HepG2 (cell line): Measurements from ENCODE around the gene CCDC142. TPM values are rescaled to one million over a fixed set of nuclear protein-coding genes. Genes with fewer than 3 reads are reported as not detected.
A peak's percentile ranks its signal among the peaks of the same experiment; 100 is the strongest.

Source experiments
- ADNP ChIP-seq: sonication (generic); formaldehyde crosslinking; IDR thresholded peaks from 2 replicates; pipeline ENCODE4 v1.4.0; 2020; ENCODE audit warnings: missing genetic modification reagents
- CHD2 ChIP-seq: IDR thresholded peaks from 2 replicates; pipeline ENCODE4 v1.6.1; 2011; ENCODE audit warnings: low read depth, low read length, improper control_type of control experiment
- CREB1 ChIP-seq, 2 experiments: fragments of 450-650 bp in 1 of 2; IDR thresholded peaks; 2 replicates each; pipeline ENCODE4 v1.6.1; 2016 to 2017; ENCODE audit warnings: control low read depth in 1 of 2, mild to moderate bottlenecking in 1 of 2, missing compliant biosample characterization in 1 of 2, missing genetic modification characterization in 1 of 2
- CSRNP1 ChIP-seq: sonication (generic); formaldehyde crosslinking; IDR thresholded peaks from 2 replicates; pipeline ENCODE4 v1.8.1; 2023; ENCODE audit warnings: mild to moderate bottlenecking, missing genetic modification reagents
- E2F1 ChIP-seq: sonication (generic); formaldehyde crosslinking; IDR thresholded peaks from 2 replicates; pipeline ENCODE4 v1.5.0; 2020; ENCODE audit warnings: missing genetic modification reagents
- HNRNPLL ChIP-seq: fragments of 200-400 bp; formaldehyde crosslinking; IDR thresholded peaks from 2 replicates; pipeline ENCODE4 v1.6.1; 2017; ENCODE audit warnings: mild to moderate bottlenecking, low read depth, low read length; ENCODE audit not compliant: poor library complexity, severe bottlenecking
- IKZF4 ChIP-seq: sonication (generic); formaldehyde crosslinking; IDR thresholded peaks from 2 replicates; pipeline ENCODE4 v1.5.1; 2020; ENCODE audit warnings: borderline replicate concordance, mild to moderate bottlenecking, low read depth, missing genetic modification reagents; ENCODE audit errors: not compliant biosample characterization
- MBD4 ChIP-seq: IDR thresholded peaks from 2 replicates; pipeline ENCODE4 v1.6.1; 2012; ENCODE audit warnings: low read length, inconsistent platforms, borderline replicate concordance
- NFRKB ChIP-seq: fragments of 450-650 bp; IDR thresholded peaks from 2 replicates; pipeline ENCODE4 v1.6.1; 2017
- PLRG1 ChIP-seq: fragments of 450-650 bp; conservative IDR thresholded peaks from 2 replicates; pipeline ENCODE4 v1.6.1; 2016
- PRMT3 ChIP-seq: sonication (generic); formaldehyde crosslinking; IDR thresholded peaks from 2 replicates; pipeline ENCODE4 v1.8.1; 2022; ENCODE audit warnings: low read depth, mild to moderate bottlenecking, moderate library complexity, missing genetic modification reagents, borderline replicate concordance
- RFX1 ChIP-seq: fragments of 450-650 bp; IDR thresholded peaks from 2 replicates; pipeline ENCODE4 v1.6.1; 2017
- SRSF4 ChIP-seq: fragments of 200-400 bp; formaldehyde crosslinking; IDR thresholded peaks from one replicate; pipeline ENCODE4 v1.6.1; 2018; ENCODE audit warnings: mild to moderate bottlenecking, low read depth, low read length, moderate library complexity; ENCODE audit not compliant: poor library complexity, severe bottlenecking
- ZBTB39 ChIP-seq: sonication (generic); formaldehyde crosslinking; IDR thresholded peaks from 2 replicates; pipeline ENCODE4 v1.5.0; 2020; ENCODE audit warnings: missing genetic modification reagents
- ZFAT ChIP-seq: sonication (generic); formaldehyde crosslinking; conservative IDR thresholded peaks from 2 replicates; pipeline ENCODE4 v1.8.1; 2023; ENCODE audit warnings: missing genetic modification reagents, inconsistent platforms
- ZIK1 ChIP-seq: sonication (generic); formaldehyde crosslinking; IDR thresholded peaks from 2 replicates; pipeline ENCODE4 v1.5.0; 2020; ENCODE audit warnings: mild to moderate bottlenecking, low read depth, missing genetic modification reagents, borderline replicate concordance
- ZNF253 ChIP-seq: sonication (generic); formaldehyde crosslinking; IDR thresholded peaks from 2 replicates; pipeline ENCODE4 v1.8.0; 2022; ENCODE audit warnings: mild to moderate bottlenecking, missing genetic modification reagents, borderline replicate concordance
- ZNF333 ChIP-seq: sonication (generic); formaldehyde crosslinking; IDR thresholded peaks from 2 replicates; pipeline ENCODE4 v1.4.0; 2020; ENCODE audit warnings: mild to moderate bottlenecking, missing genetic modification reagents, borderline replicate concordance
- ZNF335 ChIP-seq: sonication (generic); formaldehyde crosslinking; IDR thresholded peaks from 2 replicates; pipeline ENCODE4 v1.4.0; 2020; ENCODE audit warnings: missing genetic modification reagents
- ZNF383 ChIP-seq: sonication (generic); formaldehyde crosslinking; IDR thresholded peaks from 2 replicates; pipeline ENCODE4 v1.4.0; 2020; ENCODE audit warnings: missing genetic modification reagents, mild to moderate bottlenecking, borderline replicate concordance
- ZNF446 ChIP-seq: sonication (generic); formaldehyde crosslinking; IDR thresholded peaks from 2 replicates; pipeline ENCODE4 v1.5.0; 2020; ENCODE audit warnings: mild to moderate bottlenecking, missing genetic modification reagents
- ZNF703 ChIP-seq: sonication (generic); formaldehyde crosslinking; IDR thresholded peaks from 2 replicates; pipeline ENCODE4 v1.5.1; 2020; ENCODE audit warnings: missing genetic modification reagents, mild to moderate bottlenecking, moderate library complexity, borderline replicate concordance
- ZNF792 ChIP-seq: IDR thresholded peaks from 2 replicates; pipeline ENCODE4 v1.6.1; 2016
- polyA plus RNA-seq, 8 experiments: library from polyadenylated mRNA; depleted of rRNA in 3 of 8; stranded (reverse) in 7 of 8; unstranded in 1 of 8; fragments of >200 nt; fragmentation: Illumina TruSeq in 4 of 8; extraction: Trizol in 4 of 8; gene quantifications; 2 replicates each; pipeline versions ENCODE4 v1.2.1 to v1.2.3, GENCODE V29; 2011 to 2016; ENCODE audit warnings: low read depth in 4 of 8, missing spikeins in 1 of 8, mixed read lengths in 1 of 8; ENCODE audit not compliant: insufficient read depth in 1 of 8
- total RNA-seq, 5 experiments: library from RNA; depleted of rRNA; stranded (reverse); fragments of >200 nt; fragmentation: Illumina TruSeq; extraction: Trizol; gene quantifications; 2 replicates each; pipeline ENCODE4 v1.2.3, GENCODE V29; 2016; ENCODE audit warnings: low read depth in 1 of 5
- TF ChIP-seq, protein P1 (sequence below): sonication (generic); formaldehyde crosslinking; IDR thresholded peaks from 2 replicates; pipeline ENCODE4 v1.8.0; 2022; ENCODE audit warnings: mild to moderate bottlenecking, missing genetic modification reagents

CCDC142 gene
- total and polyA plus RNA-seq, 2 of the 13 experiments (the other 11 are each of a cell fraction or from before 2014, with no cell fraction given) = 14.7 to 30.4 TPM

DNA sequence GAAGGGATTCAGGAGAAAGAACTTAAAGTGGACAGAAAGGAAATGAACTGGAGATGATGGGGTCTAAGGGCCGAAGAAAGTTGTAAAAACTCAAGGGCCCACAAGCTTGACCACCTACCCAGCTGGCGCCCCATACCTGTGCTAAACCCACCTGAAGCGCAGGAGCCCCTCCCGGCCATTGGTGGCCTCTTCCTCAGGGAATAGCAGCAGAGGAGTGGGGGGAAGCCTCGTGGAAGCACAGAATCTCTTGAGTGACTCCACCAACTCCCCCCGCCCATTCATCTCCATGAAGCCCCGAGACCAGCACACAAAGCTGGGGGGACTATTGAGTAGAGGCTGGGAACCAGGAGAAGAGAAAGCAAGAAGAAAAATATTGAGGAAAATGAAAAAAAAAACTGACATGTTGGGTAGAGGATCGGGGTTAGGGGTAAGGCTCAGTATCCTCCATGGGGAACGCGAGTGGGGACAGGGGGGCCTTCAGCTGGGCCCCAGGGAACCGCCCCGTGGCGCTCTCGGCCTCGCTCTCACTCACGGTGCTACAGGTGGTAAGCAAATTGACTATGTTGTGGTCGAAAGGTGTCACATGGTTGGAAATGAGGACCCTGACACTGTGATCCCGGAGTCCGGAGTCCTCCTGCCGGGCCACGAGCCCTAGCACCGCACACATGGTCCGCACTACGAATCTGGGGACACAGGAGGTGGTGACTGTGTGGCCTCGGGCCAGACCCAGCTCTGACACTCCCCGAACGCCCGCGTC lies 46.0 kb upstream of the CCDC142 start (continued):
- TF ChIP-seq ZNF333 (CRISPR knock-in tag) (no peak), E2F1 (CRISPR knock-in tag) (no peak), SRSF4 (peak; percentile 37), ZNF792 (CRISPR knock-in tag) (0 out of 2 replicates have a peak, but pooled peaks have one; percentile 0), MBD4 (no peak), IKZF4 (CRISPR knock-in tag) (no peak), RFX1 (no peak), PLRG1 (no peak), ZNF335 (no peak), HNRNPLL (no peak), ZNF253 (CRISPR knock-in tag) (0 out of 2 replicates have a peak, but pooled peaks have one; percentile 66), CREB1 (IDR thresholded peaks at IDR 0.05) (no peak), CREB1 (CRISPR knock-in tag; IDR thresholded peaks at IDR 0.05) (no peak), CSRNP1 (CRISPR knock-in tag) (0 out of 2 replicates have a peak, but pooled peaks have one; percentile 64), ZFAT (no peak), ZBTB39 (no peak), NFRKB (no peak), CHD2 (no peak), ZIK1 (no peak), ZNF383 (CRISPR knock-in tag) (no peak), ADNP (CRISPR knock-in tag) (no peak), PRMT3 (no peak), ZNF446 (CRISPR knock-in tag) (no peak), ZNF703 (CRISPR knock-in tag) (no peak)
- TF ChIP-seq, protein P1, sequence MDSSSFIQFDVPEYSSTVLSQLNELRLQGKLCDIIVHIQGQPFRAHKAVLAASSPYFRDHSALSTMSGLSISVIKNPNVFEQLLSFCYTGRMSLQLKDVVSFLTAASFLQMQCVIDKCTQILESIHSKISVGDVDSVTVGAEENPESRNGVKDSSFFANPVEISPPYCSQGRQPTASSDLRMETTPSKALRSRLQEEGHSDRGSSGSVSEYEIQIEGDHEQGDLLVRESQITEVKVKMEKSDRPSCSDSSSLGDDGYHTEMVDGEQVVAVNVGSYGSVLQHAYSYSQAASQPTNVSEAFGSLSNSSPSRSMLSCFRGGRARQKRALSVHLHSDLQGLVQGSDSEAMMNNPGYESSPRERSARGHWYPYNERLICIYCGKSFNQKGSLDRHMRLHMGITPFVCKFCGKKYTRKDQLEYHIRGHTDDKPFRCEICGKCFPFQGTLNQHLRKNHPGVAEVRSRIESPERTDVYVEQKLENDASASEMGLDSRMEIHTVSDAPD (CRISPR knock-in tag) = no peak; the same call in 1 of the 2 replicates
